CD14-positive monocyte (primary cell): Measurements from ENCODE around the gene PLD6. TPM values are rescaled to one million over a fixed set of nuclear protein-coding genes. Genes with fewer than 3 reads are reported as not detected.

Experiments
- DNase-seq, 3 donors: peaks; one replicate each; pipeline ENCODE4 v3.0.0-alpha.2; 2011 to 2022
- H2AFZ ChIP-seq: 2 replicates; pipeline ENCODE4 v1.6.0; 2012; ENCODE audit warnings: mild to moderate bottlenecking, low read depth, low read length, inconsistent platforms; ENCODE audit not compliant: insufficient read depth, poor library complexity, severe bottlenecking
- H3K27ac ChIP-seq, 2 donors: 1 replicate in 1 of 2; 2 replicates in 1 of 2; pipeline ENCODE4 v1.5.1; 2012 to 2013; ENCODE audit warnings: low read length in 2 of 2, control low read depth in 1 of 2, inconsistent platforms in 1 of 2, low read depth in 1 of 2, mild to moderate bottlenecking in 1 of 2
- H3K27me3 ChIP-seq, 2 donors: one replicate each; pipeline versions ENCODE4 v1.6.0 to v1.6.1; 2011 to 2013; ENCODE audit warnings: low read length in 2 of 2; ENCODE audit not compliant: control insufficient read depth in 2 of 2, insufficient read depth in 2 of 2
- H3K36me3 ChIP-seq, 2 donors: replicated peaks in 1 of 2; 1 replicate in 1 of 2; 2 replicates in 1 of 2; pipeline versions ENCODE4 v1.5.1 to v1.6.1; 2012 to 2013; ENCODE audit warnings: low read length in 2 of 2, control low read depth in 1 of 2, inconsistent platforms in 1 of 2, mild to moderate bottlenecking in 1 of 2; ENCODE audit not compliant: insufficient read depth in 2 of 2, control insufficient read depth in 1 of 2
- H3K4me1 ChIP-seq, 2 donors: 1 replicate in 1 of 2; 2 replicates in 1 of 2; pipeline versions ENCODE4 v1.5.1 to v1.6.1; 2012 to 2013; ENCODE audit warnings: low read length in 2 of 2, control low read depth in 1 of 2, inconsistent platforms in 1 of 2, mild to moderate bottlenecking in 1 of 2, moderate library complexity in 1 of 2; ENCODE audit not compliant: insufficient read depth in 2 of 2, control insufficient read depth in 1 of 2
- H3K4me2 ChIP-seq: replicated peaks from 2 replicates; pipeline ENCODE3; 2012; ENCODE audit warnings: low read length, moderate library complexity, mild to moderate bottlenecking; ENCODE audit not compliant: poor library complexity, severe bottlenecking; ENCODE audit errors: extremely low read depth
- H3K4me3 ChIP-seq, 3 experiments: fragments of 200-600 bp in 1 of 3; sonication (generic) in 1 of 3; replicated peaks in 1 of 3; 1 replicate in 2 of 3; 2 replicates in 1 of 3; pipeline ENCODE4 v1.5.1; 2011 to 2013; ENCODE audit warnings: low read length in 3 of 3, mild to moderate bottlenecking in 3 of 3, control low read depth in 2 of 3, low read depth in 2 of 3, inconsistent platforms in 1 of 3, moderate library complexity in 1 of 3
- H3K79me2 ChIP-seq: 2 replicates; pipeline ENCODE4 v1.6.0; 2012; ENCODE audit warnings: mild to moderate bottlenecking, control low read depth, inconsistent platforms, low read length, moderate library complexity; ENCODE audit not compliant: insufficient read depth
- H3K9ac ChIP-seq: 2 replicates; pipeline ENCODE4 v1.6.0; 2017; ENCODE audit warnings: low read length, mild to moderate bottlenecking; ENCODE audit not compliant: insufficient read depth, poor library complexity, severe bottlenecking
- H3K9me3 ChIP-seq, 2 donors: replicated peaks in 1 of 2; 1 replicate in 1 of 2; 2 replicates in 1 of 2; pipeline versions ENCODE4 v1.5.1 to v1.6.1; 2012 to 2013; ENCODE audit warnings: low read length in 2 of 2, control low read depth in 1 of 2; ENCODE audit not compliant: control insufficient read depth in 1 of 2, insufficient read depth in 1 of 2
- H4K20me1 ChIP-seq: 2 replicates; pipeline ENCODE4 v1.6.0; 2012; ENCODE audit warnings: mild to moderate bottlenecking, low read length, control low read depth, moderate library complexity; ENCODE audit not compliant: insufficient read depth
- H3K27ac Mint-ChIP-seq, 7 donors: one replicate each; pipeline ENCODE4 v1.8.0; 2020; ENCODE audit warnings: mild to moderate bottlenecking in 7 of 7, mixed read lengths in 7 of 7, moderate library complexity in 6 of 7, inconsistent platforms in 2 of 7
- H3K27me3 Mint-ChIP-seq, 3 donors: one replicate each; pipeline ENCODE4 v1.8.0; 2021 to 2022; ENCODE audit warnings: low read depth in 3 of 3, mild to moderate bottlenecking in 3 of 3, mixed read lengths in 3 of 3, moderate library complexity in 3 of 3, inconsistent platforms in 1 of 3
- H3K36me3 Mint-ChIP-seq, 2 donors: one replicate each; pipeline ENCODE4 v1.8.0; 2020; ENCODE audit warnings: mixed read lengths in 2 of 2, inconsistent platforms in 1 of 2, mild to moderate bottlenecking in 1 of 2
- H3K4me1 Mint-ChIP-seq: one replicate; pipeline ENCODE4 v1.8.0; 2020; ENCODE audit warnings: mild to moderate bottlenecking, mixed read lengths
- H3K4me3 Mint-ChIP-seq, 2 donors: one replicate each; pipeline ENCODE4 v1.8.0; 2020; ENCODE audit warnings: mild to moderate bottlenecking in 2 of 2, mixed read lengths in 2 of 2, moderate library complexity in 1 of 2
- H3K9me3 Mint-ChIP-seq, 7 donors: one replicate each; pipeline ENCODE4 v1.8.0; 2020 to 2022; ENCODE audit warnings: mixed read lengths in 7 of 7, mild to moderate bottlenecking in 6 of 7, moderate library complexity in 6 of 7, inconsistent platforms in 2 of 7
- WGBS: methylation state at CpG from one replicate; pipeline ENCODE4 v1.1.5; 2013; ENCODE audit warnings: missing lambda C conversion rate; ENCODE audit not compliant: insufficient coverage; 5-methylcytosine and 5-hydroxymethylcytosine counted together
- intact Hi-C, 2 donors: fragments of 100-400 bp; cut with micrococcal nuclease; formaldehyde crosslinking; loops; one replicate each; pipeline versions ENCODE4 v1.15.0 to v1.15.1; 2023
- polyA plus RNA-seq, 3 donors: library from polyadenylated mRNA; depleted of rRNA in 1 of 3; unstranded in 2 of 3; stranded (reverse) in 1 of 3; fragments of 300-500 nt in 2 of 3; fragments of >200 nt in 1 of 3; fragmentation: Illumina TruSeq in 2 of 3; gene quantifications; 1 replicate in 2 of 3; 2 replicates in 1 of 3; pipeline ENCODE4 v1.2.3, GENCODE V29; 2012 to 2021
- TF ChIP-seq, protein P1 (sequence below): fragments of 200-600 bp; IDR thresholded peaks from one replicate; pipeline ENCODE4 v1.8.0; 2022; ENCODE audit warnings: antibody characterized with exemption, mild to moderate bottlenecking

Gene PLD6
- polyA plus RNA-seq, 3 donors: 0.16 to 0.76 (median 0.50) TPM

DNA sequence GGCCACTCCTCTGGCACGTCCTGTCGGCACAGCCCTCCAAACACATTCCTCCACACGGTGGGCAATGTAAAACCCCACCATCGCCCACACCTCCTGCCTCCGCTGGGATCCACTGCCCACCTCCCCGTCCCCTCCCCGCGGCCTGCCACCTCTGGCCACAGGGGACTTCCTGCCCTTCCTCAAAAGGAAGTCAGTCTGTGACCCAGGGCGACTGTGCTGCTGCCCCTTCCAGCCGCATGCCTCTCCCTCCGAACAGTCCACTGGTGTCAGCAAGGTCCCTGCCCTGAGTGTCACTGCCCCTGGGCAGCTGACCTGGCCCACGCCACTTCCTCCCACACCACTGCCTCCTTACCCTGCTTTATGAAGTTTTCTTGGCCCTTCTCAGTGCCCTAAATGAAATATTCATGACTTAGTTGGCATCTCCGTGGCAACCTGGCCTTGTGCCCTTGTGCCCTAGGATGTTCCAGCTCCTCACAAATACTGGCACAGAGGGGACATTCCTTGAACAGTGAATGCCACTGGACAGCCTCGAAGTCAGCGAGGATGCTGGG lies 2.0 kb downstream of the PLD6 start:
- peak in 2 of 3 donors; percentile 2 to 32 for DNase-seq
- TF ChIP-seq, protein P1, sequence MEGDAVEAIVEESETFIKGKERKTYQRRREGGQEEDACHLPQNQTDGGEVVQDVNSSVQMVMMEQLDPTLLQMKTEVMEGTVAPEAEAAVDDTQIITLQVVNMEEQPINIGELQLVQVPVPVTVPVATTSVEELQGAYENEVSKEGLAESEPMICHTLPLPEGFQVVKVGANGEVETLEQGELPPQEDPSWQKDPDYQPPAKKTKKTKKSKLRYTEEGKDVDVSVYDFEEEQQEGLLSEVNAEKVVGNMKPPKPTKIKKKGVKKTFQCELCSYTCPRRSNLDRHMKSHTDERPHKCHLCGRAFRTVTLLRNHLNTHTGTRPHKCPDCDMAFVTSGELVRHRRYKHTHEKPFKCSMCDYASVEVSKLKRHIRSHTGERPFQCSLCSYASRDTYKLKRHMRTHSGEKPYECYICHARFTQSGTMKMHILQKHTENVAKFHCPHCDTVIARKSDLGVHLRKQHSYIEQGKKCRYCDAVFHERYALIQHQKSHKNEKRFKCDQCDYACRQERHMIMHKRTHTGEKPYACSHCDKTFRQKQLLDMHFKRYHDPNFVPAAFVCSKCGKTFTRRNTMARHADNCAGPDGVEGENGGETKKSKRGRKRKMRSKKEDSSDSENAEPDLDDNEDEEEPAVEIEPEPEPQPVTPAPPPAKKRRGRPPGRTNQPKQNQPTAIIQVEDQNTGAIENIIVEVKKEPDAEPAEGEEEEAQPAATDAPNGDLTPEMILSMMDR: no peak
- no peaks in the 10 kb centered on the region for H4K20me1 ChIP-seq
- no peak overlapping the region for H3K9ac ChIP-seq
- H3K27me3 ChIP-seq: peaks cover 0 to 5% of the 10 kb centered on the region in 2 donors
- H3K36me3 ChIP-seq: no peaks in the 10 kb centered on the region
- no peak overlapping the region for H3K27ac ChIP-seq
- Mint-ChIP-seq H3K9me3 (peaks cover 0 to 7% (median 0%) of the 10 kb centered on the region in 7 donors), H3K4me3 (peak overlapping the region in 1 of 2 donors; percentile 91), H3K36me3 (peaks cover 19 to 30% of the 10 kb centered on the region in 2 donors), H3K27ac (peak overlapping the region in 1 of 7 donors; percentile 58), H3K4me1 (peaks cover 23% of the 10 kb centered on the region), H3K27me3 (peaks cover 13 to 19% (median 15%) of the 10 kb centered on the region in 3 donors)
- no peak overlapping the region for H2AFZ ChIP-seq
- intact Hi-C loops: no loop called here
- H3K9me3 ChIP-seq: no peaks in the 10 kb centered on the region
- H3K4me3 ChIP-seq: no peak overlapping the region
- 57% methylated on average over 14 of the region's 15 CpGs for WGBS
- no peaks in the 10 kb centered on the region for H3K79me2 ChIP-seq
- peaks cover 16 to 26% of the 10 kb centered on the region in 2 donors for H3K4me1 ChIP-seq
- no peak overlapping the region for H3K4me2 ChIP-seq

DNA sequence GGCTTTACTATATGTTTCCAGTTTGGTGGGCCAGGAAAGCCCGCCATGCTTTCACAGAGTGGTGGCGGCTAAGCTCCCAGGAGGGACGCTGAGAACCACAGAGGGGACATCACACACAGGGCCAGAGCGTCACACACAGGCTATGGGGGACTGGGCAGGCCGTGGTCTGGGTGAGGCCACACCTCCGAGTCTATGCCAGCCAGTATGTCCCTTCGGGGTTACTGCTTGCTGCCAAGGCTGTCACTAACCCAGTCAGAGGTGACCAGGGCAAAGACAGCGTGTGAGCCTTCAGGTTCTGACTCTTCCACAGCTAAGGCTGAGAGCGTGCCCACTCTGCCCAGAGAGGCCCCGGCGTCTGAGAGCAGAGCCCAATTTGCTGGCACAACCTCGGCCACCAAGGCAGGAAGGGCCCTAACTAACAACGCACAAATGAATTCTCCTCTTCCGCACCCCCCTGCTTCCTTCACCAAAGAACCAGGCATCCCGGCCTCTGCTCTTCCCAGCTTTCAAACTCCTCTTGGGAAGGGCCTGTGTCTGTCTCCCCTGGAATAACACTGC lies 2.9 kb downstream of the PLD6 start:
- Histone ChIP-seq H3K36me3 (no peaks in the 10 kb centered on the region), H3K27me3 (peaks cover 0 to 5% of the 10 kb centered on the region in 2 donors), H3K4me3 (no peak overlapping the region), H3K4me2 (no peak overlapping the region), H3K4me1 (peaks cover 16 to 26% of the 10 kb centered on the region in 2 donors), H2AFZ (no peak overlapping the region), H3K79me2 (no peaks in the 10 kb centered on the region), H3K9ac (no peak overlapping the region), H4K20me1 (no peaks in the 10 kb centered on the region), H3K27ac (no peak overlapping the region), H3K9me3 (no peaks in the 10 kb centered on the region)
- H3K27me3 Mint-ChIP-seq: peaks cover 13 to 19% (median 15%) of the 10 kb centered on the region in 3 donors
- intact Hi-C loops: no loop called here
- no peak overlapping the region for H3K4me3 Mint-ChIP-seq
- peaks cover 23% of the 10 kb centered on the region for H3K4me1 Mint-ChIP-seq
- H3K36me3 Mint-ChIP-seq: peaks cover 19 to 30% of the 10 kb centered on the region in 2 donors
- H3K27ac Mint-ChIP-seq: no peak overlapping the region
- TF ChIP-seq, protein P1: no peak
- WGBS: 92% methylated on average over 13 of the region's 15 CpGs
- peaks cover 0 to 7% (median 0%) of the 10 kb centered on the region in 7 donors for H3K9me3 Mint-ChIP-seq
- DNase-seq: no peak
